ENCODE results near the gene EFCAB13.
"Not testable (repeated sequence)": the region's sequence is repeated elsewhere in the genome, so short reads cannot be mapped to it uniquely, and the experiment has no call there.

The EFCAB13 gene

GRCh38 chr17:47425887-47426635, 102.3 kb downstream of the EFCAB13 start:
- DNase-seq (ENCODE audit: low read depth) = not testable (repeated sequence)

- no peak for DNase-seq (ENCODE audit: low read depth)
Measured at GRCh38 chr17:47427985-47428384, 104.2 kb downstream of the EFCAB13 start.

GRCh38 chr17:47432240-47432639, 108.5 kb downstream of the EFCAB13 start:
- not testable (repeated sequence) for DNase-seq (ENCODE audit: low read depth)

- no peak for DNase-seq (ENCODE audit: low read depth)
Measured at GRCh38 chr17:47465165-47465564, 141.4 kb downstream of the EFCAB13 start.

GRCh38 chr17:47466976-47467375, 143.2 kb downstream of the EFCAB13 start:
- not testable (repeated sequence) for DNase-seq (ENCODE audit: low read depth)

- no peak for DNase-seq (ENCODE audit: low read depth)
Measured at GRCh38 chr17:47470836-47471235, 147.1 kb downstream of the EFCAB13 start.

GRCh38 chr17:47472073-47472472, 148.3 kb downstream of the EFCAB13 start:
- DNase-seq (ENCODE audit: low read depth) = not testable (repeated sequence)
